Tibial artery (tissue), 4 donors: ENCODE measurements around the gene MAP1LC3B2.
"Not testable (repeated sequence)": the region's sequence is repeated elsewhere in the genome, so short reads cannot be mapped to it uniquely, and the experiment has no call there.

Experiments
- DNase-seq, 2 donors: peaks; one replicate each; pipeline ENCODE4 v3.0.0-alpha.2; 2019
- H3K27ac ChIP-seq, 2 donors: fragments of 200-600 bp; sonication (generic) in 1 of 2; 1 replicate in 1 of 2; 2 replicates in 1 of 2; pipeline ENCODE4 v1.5.1; 2018 to 2019; ENCODE audit warnings: mild to moderate bottlenecking in 1 of 2
- H3K27me3 ChIP-seq, 2 donors: fragments of 200-600 bp; sonication (generic) in 1 of 2; one replicate each; pipeline versions ENCODE4 v1.5.1 to v1.6.0; 2016 to 2019
- H3K36me3 ChIP-seq, 3 donors: fragments of 200-600 bp; sonication (generic) in 2 of 3; one replicate each; pipeline ENCODE4 v1.5.1; 2016 to 2019; ENCODE audit warnings: mild to moderate bottlenecking in 2 of 3
- H3K4me1 ChIP-seq, 4 donors: fragments of 200-600 bp; sonication (generic) in 2 of 4; 1 replicate in 3 of 4; 2 replicates in 1 of 4; pipeline ENCODE4 v1.5.1; 2016 to 2019
- H3K4me3 ChIP-seq, 2 donors: fragments of 200-600 bp; sonication (generic) in 1 of 2; 1 replicate in 1 of 2; 2 replicates in 1 of 2; pipeline ENCODE4 v1.5.1; 2018 to 2019; ENCODE audit warnings: mild to moderate bottlenecking in 2 of 2
- H3K9me3 ChIP-seq, 3 donors: fragments of 200-600 bp; sonication (generic) in 1 of 3; one replicate each; pipeline ENCODE4 v1.5.1; 2016 to 2019
- CTCF ChIP-seq, 2 experiments: fragments of 200-600 bp in 1 of 2; fragments of 450-650 bp in 1 of 2; IDR thresholded peaks; one replicate each; pipeline ENCODE4 v1.5.1; 2017 to 2019; ENCODE audit warnings: antibody characterized with exemption in 2 of 2, mild to moderate bottlenecking in 1 of 2, moderate library complexity in 1 of 2
- intact Hi-C: fragments of 100-400 bp; cut with DNase I; formaldehyde crosslinking; loops from one replicate; pipeline ENCODE4 v1.15.0; 2023; ENCODE audit warnings: low total_unique reads

MAP1LC3B2 gene

GRCh38 chr12:116571089-116571488 lies 11.9 kb downstream of the MAP1LC3B2 start:
- Histone ChIP-seq H3K27me3 (no peaks in the 10 kb centered on the region), H3K4me1 (no peaks in the 10 kb centered on the region), H3K9me3 (no peaks in the 10 kb centered on the region), H3K36me3 (no peaks in the 10 kb centered on the region), H3K4me3 (no peak overlapping the region), H3K27ac (no peak overlapping the region)
- no peak for TF ChIP-seq CTCF (IDR thresholded peaks at IDR 0.05)
- DNase-seq = no peak
- intact Hi-C loops = no loop called here

GRCh38 chr12:116573776-116574175 lies 14.6 kb downstream of the MAP1LC3B2 start:
- H3K36me3 ChIP-seq = no peaks in the 10 kb centered on the region
- no peak for TF ChIP-seq CTCF (IDR thresholded peaks at IDR 0.05)
- H3K4me1 ChIP-seq = no peaks in the 10 kb centered on the region
- no peaks in the 10 kb centered on the region for H3K27me3 ChIP-seq
- intact Hi-C loops = no loop called here
- DNase-seq = no peak
- H3K27ac ChIP-seq = no peak overlapping the region
- no peak overlapping the region for H3K4me3 ChIP-seq
- no peaks in the 10 kb centered on the region for H3K9me3 ChIP-seq

DNA sequence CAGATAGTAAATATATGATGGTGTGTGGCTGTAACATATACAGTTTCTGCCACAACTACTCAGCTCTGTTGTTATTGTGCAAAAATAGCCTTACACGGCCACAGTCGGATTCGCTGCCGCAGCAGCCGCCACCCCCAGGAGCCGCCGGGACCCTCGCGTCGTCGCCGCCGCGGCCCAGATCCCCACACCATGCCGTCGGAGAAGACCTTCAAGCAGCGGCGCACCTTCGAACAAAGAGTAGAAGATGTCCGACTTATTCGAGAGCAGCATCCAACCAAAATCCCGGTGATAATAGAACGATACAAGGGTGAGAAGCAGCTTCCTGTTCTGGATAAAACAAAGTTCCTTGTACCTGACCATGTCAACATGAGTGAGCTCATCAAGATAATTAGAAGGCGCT lies 16.6 kb downstream of the MAP1LC3B2 start:
- intact Hi-C loops, H3K27me3 ChIP-seq, H3K4me3 ChIP-seq, H3K9me3 ChIP-seq, DNase-seq, H3K27ac ChIP-seq, H3K4me1 ChIP-seq, H3K36me3 ChIP-seq: not testable (repeated sequence)

GRCh38 chr12:116577154-116577561 lies 18.0 kb downstream of the MAP1LC3B2 start:
- intact Hi-C loops = no loop called here
- no peak overlapping the region for H3K4me3 ChIP-seq
- no peaks in the 10 kb centered on the region for H3K27me3 ChIP-seq
- no peaks in the 10 kb centered on the region for H3K9me3 ChIP-seq
- no peak for TF ChIP-seq CTCF (IDR thresholded peaks at IDR 0.05)
- DNase-seq = no peak
- peaks cover 0 to under 1% (median 0%) of the 10 kb centered on the region in 4 donors for H3K4me1 ChIP-seq
- H3K27ac ChIP-seq = no peak overlapping the region
- no peaks in the 10 kb centered on the region for H3K36me3 ChIP-seq

DNA sequence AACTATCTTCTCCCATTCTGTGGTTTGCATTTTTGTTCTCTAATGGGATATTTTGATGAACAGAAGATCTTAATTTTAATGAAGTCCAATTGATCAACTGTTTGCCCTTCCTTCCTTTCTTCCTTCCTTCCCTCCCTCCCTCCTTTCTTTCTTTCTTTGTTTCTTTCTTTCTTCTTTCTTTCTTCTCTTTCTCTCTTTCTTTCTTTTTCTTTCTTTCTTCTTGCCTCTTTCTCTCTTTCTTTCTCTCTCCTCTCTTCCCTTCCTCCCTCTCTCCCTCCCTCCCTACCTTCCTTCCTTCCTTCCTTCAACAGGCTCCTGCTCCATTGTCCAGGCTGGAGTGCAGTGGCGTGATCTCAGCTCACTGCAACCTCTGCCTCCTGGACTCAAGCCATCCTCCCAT lies 18.9 kb downstream of the MAP1LC3B2 start:
- no peak for TF ChIP-seq CTCF (IDR thresholded peaks at IDR 0.05)
- Histone ChIP-seq H3K4me1 (peaks cover 0 to 9% (median 0%) of the 10 kb centered on the region in 4 donors), H3K27ac (no peak overlapping the region), H3K27me3 (no peaks in the 10 kb centered on the region), H3K4me3 (no peak overlapping the region), H3K36me3 (no peaks in the 10 kb centered on the region), H3K9me3 (no peaks in the 10 kb centered on the region)
- DNase-seq = no peak
- intact Hi-C loops = no loop called here

DNA sequence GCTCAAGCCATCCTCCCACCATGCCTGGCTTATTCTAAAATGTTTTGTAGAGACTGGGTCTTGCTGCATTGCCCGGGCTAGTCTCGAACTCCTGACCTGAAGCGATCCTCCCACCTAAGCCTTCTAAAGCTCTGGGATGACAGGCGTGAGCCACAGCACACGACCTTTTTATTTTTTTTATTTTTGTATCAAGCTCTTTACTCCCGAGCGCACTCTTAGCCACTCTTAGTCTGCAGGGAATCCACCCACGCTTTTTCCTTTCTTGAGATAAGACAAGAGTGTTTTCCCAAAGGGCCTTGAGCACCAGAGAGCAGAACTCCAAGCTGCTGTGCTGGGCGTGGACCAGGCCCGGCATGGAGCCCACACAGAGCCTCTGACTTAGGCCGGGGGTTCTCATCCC lies 23.4 kb downstream of the MAP1LC3B2 start:
- Histone ChIP-seq H3K4me1 (peaks cover 0 to 9% (median 0%) of the 10 kb centered on the region in 4 donors), H3K36me3 (no peaks in the 10 kb centered on the region), H3K9me3 (peaks cover 0 to 6% (median 0%) of the 10 kb centered on the region in 3 donors), H3K27ac (no peak overlapping the region), H3K4me3 (no peak overlapping the region), H3K27me3 (no peaks in the 10 kb centered on the region)
- intact Hi-C loops = no loop called here
- DNase-seq = no peak
- TF ChIP-seq CTCF (IDR thresholded peaks at IDR 0.05) = no peak
